ENCODE results near the gene BBS9. TPM values are rescaled to one million over a fixed set of nuclear protein-coding genes. Genes with fewer than 3 reads are reported as not detected.
A peak's percentile ranks its signal among the peaks of the same experiment; 100 is the strongest.

Gene BBS9
- polyA plus RNA-seq, 1 donor, result 8.8 TPM

- H3K27me3 ChIP-seq (ENCODE audit: control insufficient read depth, insufficient read depth, low read length), result no peaks in the 10 kb centered on the region
- no peak overlapping the region for H3K4me3 ChIP-seq (ENCODE audit: low read length)
- no peaks in the 10 kb centered on the region for H3K4me1 ChIP-seq (ENCODE audit: control insufficient read depth, insufficient read depth, low read length)
- no peaks in the 10 kb centered on the region for H3K36me3 ChIP-seq (ENCODE audit: control insufficient read depth, insufficient read depth, low read length)
- no peak for DNase-seq
- H3K27ac ChIP-seq (ENCODE audit: low read length), result no peak overlapping the region
- H3K9me3 ChIP-seq (ENCODE audit: control insufficient read depth, low read depth, low read length), result no peaks in the 10 kb centered on the region
Measured at GRCh38 chr7:33393770-33394169, 264.4 kb downstream of the BBS9 start.

GRCh38 chr7:33395340-33395739 is 266.0 kb downstream of the BBS9 start:
- Histone ChIP-seq H3K27ac (ENCODE audit: low read length) (no peak overlapping the region), H3K27me3 (ENCODE audit: control insufficient read depth, insufficient read depth, low read length) (no peaks in the 10 kb centered on the region), H3K9me3 (ENCODE audit: control insufficient read depth, low read depth, low read length) (no peaks in the 10 kb centered on the region), H3K36me3 (ENCODE audit: control insufficient read depth, insufficient read depth, low read length) (no peaks in the 10 kb centered on the region), H3K4me1 (ENCODE audit: control insufficient read depth, insufficient read depth, low read length) (no peaks in the 10 kb centered on the region), H3K4me3 (ENCODE audit: low read length) (no peak overlapping the region)
- no peak for DNase-seq

- no peaks in the 10 kb centered on the region for H3K4me1 ChIP-seq (ENCODE audit: control insufficient read depth, insufficient read depth, low read length)
- H3K9me3 ChIP-seq (ENCODE audit: control insufficient read depth, low read depth, low read length), result no peaks in the 10 kb centered on the region
- H3K4me3 ChIP-seq (ENCODE audit: low read length), result no peak overlapping the region
- no peak overlapping the region for H3K27ac ChIP-seq (ENCODE audit: low read length)
- H3K36me3 ChIP-seq (ENCODE audit: control insufficient read depth, insufficient read depth, low read length), result no peaks in the 10 kb centered on the region
- no peaks in the 10 kb centered on the region for H3K27me3 ChIP-seq (ENCODE audit: control insufficient read depth, insufficient read depth, low read length)
- DNase-seq, result no peak
- 87% methylated on average over 3 of the region's 3 CpGs for WGBS (ENCODE audit: insufficient coverage, low lambda C conversion rate)
Measured at GRCh38 chr7:33399528-33400213, 270.3 kb downstream of the BBS9 start.

- no peak overlapping the region for H3K27ac ChIP-seq (ENCODE audit: low read length)
- DNase-seq, result no peak
- H3K4me1 ChIP-seq (ENCODE audit: control insufficient read depth, insufficient read depth, low read length), result no peaks in the 10 kb centered on the region
- no peaks in the 10 kb centered on the region for H3K36me3 ChIP-seq (ENCODE audit: control insufficient read depth, insufficient read depth, low read length)
- WGBS (ENCODE audit: insufficient coverage, low lambda C conversion rate), result 100% methylated on average over 1 of the region's 1 CpG
- no peak overlapping the region for H3K4me3 ChIP-seq (ENCODE audit: low read length)
- no peaks in the 10 kb centered on the region for H3K27me3 ChIP-seq (ENCODE audit: control insufficient read depth, insufficient read depth, low read length)
- no peaks in the 10 kb centered on the region for H3K9me3 ChIP-seq (ENCODE audit: control insufficient read depth, low read depth, low read length)
Measured at GRCh38 chr7:33400214-33400538, 270.8 kb downstream of the BBS9 start.

- H3K4me3 ChIP-seq (ENCODE audit: low read length), result no peak overlapping the region
- 71% methylated on average over 1 of the region's 1 CpG for WGBS (ENCODE audit: insufficient coverage, low lambda C conversion rate)
Measured at GRCh38 chr7:33410266-33410665, 280.9 kb downstream of the BBS9 start.

GRCh38 chr7:33411020-33411419 is 281.7 kb downstream of the BBS9 start:
- H3K27me3 ChIP-seq (ENCODE audit: control insufficient read depth, insufficient read depth, low read length), result no peaks in the 10 kb centered on the region
- H3K4me1 ChIP-seq (ENCODE audit: control insufficient read depth, insufficient read depth, low read length), result no peaks in the 10 kb centered on the region
- H3K9me3 ChIP-seq (ENCODE audit: control insufficient read depth, low read depth, low read length), result no peaks in the 10 kb centered on the region
- no peak overlapping the region for H3K27ac ChIP-seq (ENCODE audit: low read length)
- H3K36me3 ChIP-seq (ENCODE audit: control insufficient read depth, insufficient read depth, low read length), result no peaks in the 10 kb centered on the region
- no peak for DNase-seq
- WGBS (ENCODE audit: insufficient coverage, low lambda C conversion rate), result no CpG with 5 or more reads among the region's 3 CpGs
- no peak overlapping the region for H3K4me3 ChIP-seq (ENCODE audit: low read length)

More at GRCh38 chr7:33410266-33410665, 280.9 kb downstream of the BBS9 start:
- Histone ChIP-seq H3K9me3 (ENCODE audit: control insufficient read depth, low read depth, low read length) (no peaks in the 10 kb centered on the region), H3K4me1 (ENCODE audit: control insufficient read depth, insufficient read depth, low read length) (no peaks in the 10 kb centered on the region), H3K36me3 (ENCODE audit: control insufficient read depth, insufficient read depth, low read length) (no peaks in the 10 kb centered on the region), H3K27me3 (ENCODE audit: control insufficient read depth, insufficient read depth, low read length) (no peaks in the 10 kb centered on the region), H3K27ac (ENCODE audit: low read length) (no peak overlapping the region)
- no peak for DNase-seq

GRCh38 chr7:33412331-33412730 is 283.0 kb downstream of the BBS9 start:
- Histone ChIP-seq H3K27ac (ENCODE audit: low read length) (no peak overlapping the region), H3K36me3 (ENCODE audit: control insufficient read depth, insufficient read depth, low read length) (no peaks in the 10 kb centered on the region), H3K4me3 (ENCODE audit: low read length) (no peak overlapping the region), H3K9me3 (ENCODE audit: control insufficient read depth, low read depth, low read length) (no peaks in the 10 kb centered on the region), H3K4me1 (ENCODE audit: control insufficient read depth, insufficient read depth, low read length) (no peaks in the 10 kb centered on the region), H3K27me3 (ENCODE audit: control insufficient read depth, insufficient read depth, low read length) (no peaks in the 10 kb centered on the region)
- no peak for DNase-seq

- 94% methylated on average over 4 of the region's 6 CpGs for whole genome bisulfite sequencing (ENCODE audit: insufficient coverage, low lambda C conversion rate)
- Histone ChIP-seq H3K36me3 (ENCODE audit: control insufficient read depth, insufficient read depth, low read length) (no peaks in the 10 kb centered on the region), H3K4me1 (ENCODE audit: control insufficient read depth, insufficient read depth, low read length) (no peaks in the 10 kb centered on the region), H3K9me3 (ENCODE audit: control insufficient read depth, low read depth, low read length) (no peaks in the 10 kb centered on the region), H3K4me3 (ENCODE audit: low read length) (no peak overlapping the region), H3K27ac (ENCODE audit: low read length) (no peak overlapping the region), H3K27me3 (ENCODE audit: control insufficient read depth, insufficient read depth, low read length) (no peaks in the 10 kb centered on the region)
- DNase-seq, result no peak
Measured at GRCh38 chr7:33418251-33418701, 288.9 kb downstream of the BBS9 start.

- WGBS (ENCODE audit: insufficient coverage, low lambda C conversion rate), result no CpG with 5 or more reads among the region's 6 CpGs
- Histone ChIP-seq H3K4me3 (ENCODE audit: low read length) (no peak overlapping the region), H3K36me3 (ENCODE audit: control insufficient read depth, insufficient read depth, low read length) (no peaks in the 10 kb centered on the region), H3K9me3 (ENCODE audit: control insufficient read depth, low read depth, low read length) (no peaks in the 10 kb centered on the region), H3K4me1 (ENCODE audit: control insufficient read depth, insufficient read depth, low read length) (no peaks in the 10 kb centered on the region), H3K27me3 (ENCODE audit: control insufficient read depth, insufficient read depth, low read length) (no peaks in the 10 kb centered on the region), H3K27ac (ENCODE audit: low read length) (no peak overlapping the region)
- no peak for DNase-seq
Measured at GRCh38 chr7:33420311-33420940, 291.1 kb downstream of the BBS9 start.

- Histone ChIP-seq H3K4me1 (ENCODE audit: control insufficient read depth, insufficient read depth, low read length) (no peaks in the 10 kb centered on the region), H3K27ac (ENCODE audit: low read length) (no peak overlapping the region), H3K4me3 (ENCODE audit: low read length) (no peak overlapping the region), H3K9me3 (ENCODE audit: control insufficient read depth, low read depth, low read length) (no peaks in the 10 kb centered on the region), H3K36me3 (ENCODE audit: control insufficient read depth, insufficient read depth, low read length) (no peaks in the 10 kb centered on the region), H3K27me3 (ENCODE audit: control insufficient read depth, insufficient read depth, low read length) (no peaks in the 10 kb centered on the region)
- DNase-seq, result peak in 1 of 2 donors; percentile 8
- WGBS (ENCODE audit: insufficient coverage, low lambda C conversion rate), result no CpG with 5 or more reads among the region's 1 CpG
Measured at GRCh38 chr7:33421429-33421828, 292.1 kb downstream of the BBS9 start.

- H3K4me3 ChIP-seq (ENCODE audit: low read length), result no peak overlapping the region
Measured at GRCh38 chr7:33422141-33422540, 292.8 kb downstream of the BBS9 start.

More at GRCh38 chr7:33422141-33422540, 292.8 kb downstream of the BBS9 start:
- no peak for DNase-seq
- H3K9me3 ChIP-seq (ENCODE audit: control insufficient read depth, low read depth, low read length), result no peaks in the 10 kb centered on the region
- WGBS (ENCODE audit: insufficient coverage, low lambda C conversion rate), result 73% methylated on average over 2 of the region's 2 CpGs
- no peaks in the 10 kb centered on the region for H3K36me3 ChIP-seq (ENCODE audit: control insufficient read depth, insufficient read depth, low read length)
- H3K27me3 ChIP-seq (ENCODE audit: control insufficient read depth, insufficient read depth, low read length), result no peaks in the 10 kb centered on the region
- no peaks in the 10 kb centered on the region for H3K4me1 ChIP-seq (ENCODE audit: control insufficient read depth, insufficient read depth, low read length)
- H3K27ac ChIP-seq (ENCODE audit: low read length), result no peak overlapping the region

Measured in large intestine (tissue), 3 donors.